Mucosa of descending colon (tissue), 3 donors: Measurements from ENCODE around the gene TECPR1. TPM values are rescaled to one million over a fixed set of nuclear protein-coding genes. Genes with fewer than 3 reads are reported as not detected.

Experiments
- ATAC-seq: fragments of 200-7000 bp; cut with Tn5 transposase; one replicate; pipeline ENCODE4 v1.9.1; 2020; ENCODE audit warnings: mild to moderate bottlenecking, moderate library complexity
- DNase-seq, 3 donors: peaks; one replicate each; pipeline ENCODE4 v3.0.0-alpha.2; 2020
- H3K36me3 ChIP-seq: fragments of 200-600 bp; one replicate; pipeline ENCODE4 v1.8.0; 2021; ENCODE audit warnings: low read depth, mild to moderate bottlenecking
- H3K4me1 ChIP-seq: fragments of 200-600 bp; one replicate; pipeline ENCODE4 v1.8.0; 2021; ENCODE audit warnings: low read depth, mild to moderate bottlenecking
- H3K4me3 ChIP-seq: fragments of 200-600 bp; one replicate; pipeline ENCODE4 v1.8.0; 2021; ENCODE audit warnings: mild to moderate bottlenecking
- H3K9me3 ChIP-seq: fragments of 200-600 bp; one replicate; pipeline ENCODE4 v1.8.0; 2021; ENCODE audit warnings: mild to moderate bottlenecking
- intact Hi-C, 2 donors: fragments of 100-400 bp; cut with DNase I in 1 of 2; cut with micrococcal nuclease in 1 of 2; formaldehyde crosslinking; loops; one replicate each; pipeline versions ENCODE4 v1.11.0 to v1.11.1; 2022; cut with DNase I, micrococcal nuclease
- total RNA-seq, 3 donors: library from RNA; stranded (reverse); fragmentation: NEBNext Ultra II Directional in 2 of 3; extraction: Animal tissue kit (Norgen Biotek cat#: 25700) in 2 of 3; gene quantifications; one replicate each; pipeline versions ENCODE4 v1.2.1 to v1.2.4, GENCODE V29; 2021 to 2023
- TF ChIP-seq, protein P1 (sequence below): fragments of 200-600 bp; IDR thresholded peaks from one replicate; pipeline ENCODE4 v1.8.0; 2022; ENCODE audit warnings: antibody characterized with exemption, mild to moderate bottlenecking
- donor health status: DM: no; HTN: no; CAD: no; lungs with moderate emphysema.
- donor health status: DM: no; HTN: no; CAD: no.
- donor health status: DM: no; HTN: yes; CAD: no.

Gene TECPR1
- total RNA-seq, 3 donors from 2014 or later: 37.0 to 50.5 (median 45.5) TPM

DNA sequence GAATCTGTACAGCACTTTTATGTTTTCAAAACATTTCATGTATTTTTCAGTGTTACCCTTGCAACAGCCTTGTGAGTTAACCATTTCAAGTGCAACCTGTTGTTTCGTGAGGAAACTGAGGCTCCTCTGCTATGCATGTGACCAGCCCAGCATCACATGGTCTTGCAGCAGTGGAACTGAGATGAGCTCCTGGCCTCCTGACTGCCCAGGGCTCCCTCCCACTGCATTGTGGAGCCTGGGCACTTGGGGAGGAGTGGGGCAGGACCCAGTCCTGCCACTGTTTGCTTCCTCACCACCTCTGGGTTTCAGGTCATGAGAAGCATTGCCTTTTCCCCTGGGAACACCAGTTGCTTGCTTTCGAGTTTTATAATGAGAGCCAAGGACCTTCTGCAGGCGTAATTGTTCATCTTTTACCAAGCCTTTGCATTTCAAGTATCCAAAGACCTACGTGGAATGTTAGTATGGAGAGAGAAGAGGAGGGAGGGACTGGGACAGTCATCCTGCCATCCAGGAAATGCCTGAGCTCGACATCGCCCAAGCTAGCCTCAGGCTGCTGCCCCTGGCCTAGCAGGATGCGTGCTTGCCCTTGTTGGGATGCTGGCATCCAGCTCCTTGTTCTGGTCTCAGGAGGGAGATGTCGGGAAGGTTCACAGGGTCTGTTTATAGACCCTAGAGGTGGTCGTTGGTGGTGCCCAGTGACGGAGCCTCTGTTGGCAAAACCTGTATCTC is 73.1 kb downstream of the TECPR1 start:
- TF ChIP-seq, protein P1, sequence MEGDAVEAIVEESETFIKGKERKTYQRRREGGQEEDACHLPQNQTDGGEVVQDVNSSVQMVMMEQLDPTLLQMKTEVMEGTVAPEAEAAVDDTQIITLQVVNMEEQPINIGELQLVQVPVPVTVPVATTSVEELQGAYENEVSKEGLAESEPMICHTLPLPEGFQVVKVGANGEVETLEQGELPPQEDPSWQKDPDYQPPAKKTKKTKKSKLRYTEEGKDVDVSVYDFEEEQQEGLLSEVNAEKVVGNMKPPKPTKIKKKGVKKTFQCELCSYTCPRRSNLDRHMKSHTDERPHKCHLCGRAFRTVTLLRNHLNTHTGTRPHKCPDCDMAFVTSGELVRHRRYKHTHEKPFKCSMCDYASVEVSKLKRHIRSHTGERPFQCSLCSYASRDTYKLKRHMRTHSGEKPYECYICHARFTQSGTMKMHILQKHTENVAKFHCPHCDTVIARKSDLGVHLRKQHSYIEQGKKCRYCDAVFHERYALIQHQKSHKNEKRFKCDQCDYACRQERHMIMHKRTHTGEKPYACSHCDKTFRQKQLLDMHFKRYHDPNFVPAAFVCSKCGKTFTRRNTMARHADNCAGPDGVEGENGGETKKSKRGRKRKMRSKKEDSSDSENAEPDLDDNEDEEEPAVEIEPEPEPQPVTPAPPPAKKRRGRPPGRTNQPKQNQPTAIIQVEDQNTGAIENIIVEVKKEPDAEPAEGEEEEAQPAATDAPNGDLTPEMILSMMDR: no peak

GRCh38 chr7:98178321-98178720 is 73.7 kb downstream of the TECPR1 start:
- TF ChIP-seq, protein P1: no peak
- Histone ChIP-seq H3K4me1 (peaks cover 9% of the 10 kb centered on the region), H3K9me3 (no peaks in the 10 kb centered on the region), H3K36me3 (no peaks in the 10 kb centered on the region), H3K4me3 (no peak overlapping the region)
- peak in 1 of 3 donors; percentile 75 for DNase-seq
- intact Hi-C loops: no loop called here
- peak; percentile 90 for ATAC-seq

More for the DNA sequence above, 73.1 kb downstream of the TECPR1 start:
- intact Hi-C loops: no loop called here
- Histone ChIP-seq H3K9me3 (no peaks in the 10 kb centered on the region), H3K4me1 (peaks cover 9% of the 10 kb centered on the region), H3K4me3 (no peak overlapping the region), H3K36me3 (no peaks in the 10 kb centered on the region)
- DNase-seq: no peak
- no peak for ATAC-seq

DNA sequence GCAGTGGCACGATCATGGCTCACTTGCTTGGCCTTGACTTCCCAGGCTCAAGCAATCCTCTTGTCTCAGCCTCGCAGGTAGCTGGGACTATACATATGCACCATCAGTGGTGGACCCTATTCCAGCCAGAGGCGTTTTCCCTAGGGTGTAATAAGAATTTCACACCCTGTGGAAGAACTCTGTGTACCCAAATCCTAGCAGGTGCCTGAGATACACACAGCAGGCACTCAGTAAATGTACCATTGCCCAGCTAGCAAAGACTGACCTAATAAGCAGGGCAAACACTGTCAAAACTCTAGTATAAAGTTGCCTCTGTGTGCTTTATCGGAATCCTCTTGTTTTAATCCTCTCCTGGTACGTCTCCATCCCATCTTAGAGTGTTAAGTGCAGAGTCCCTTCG is 74.5 kb downstream of the TECPR1 start:
- H3K4me3 ChIP-seq: no peak overlapping the region
- H3K36me3 ChIP-seq: no peaks in the 10 kb centered on the region
- intact Hi-C loops: no loop called here
- no peaks in the 10 kb centered on the region for H3K9me3 ChIP-seq
- H3K4me1 ChIP-seq: peaks cover 9% of the 10 kb centered on the region
- ATAC-seq (no peak), DNase-seq (no peak)
- TF ChIP-seq, protein P1: no peak

- H3K9me3 ChIP-seq: no peaks in the 10 kb centered on the region
- no peaks in the 10 kb centered on the region for H3K36me3 ChIP-seq
- intact Hi-C loops: no loop called here
- no peak for DNase-seq
- H3K4me1 ChIP-seq: peaks cover 9% of the 10 kb centered on the region
- TF ChIP-seq, protein P1: no peak
- peak; percentile 28 for ATAC-seq
- no peak overlapping the region for H3K4me3 ChIP-seq
Observed at GRCh38 chr7:98175260-98175940, 76.6 kb downstream of the TECPR1 start.

GRCh38 chr7:98174334-98175259 is 77.4 kb downstream of the TECPR1 start:
- ATAC-seq (no peak), DNase-seq (no peak)
- H3K36me3 ChIP-seq: no peaks in the 10 kb centered on the region
- intact Hi-C loops: no loop called here
- TF ChIP-seq, protein P1: no peak
- H3K9me3 ChIP-seq: no peaks in the 10 kb centered on the region
- H3K4me1 ChIP-seq: peaks cover 9% of the 10 kb centered on the region
- no peak overlapping the region for H3K4me3 ChIP-seq
